ENCODE measurements around the gene SLCO3A1.

SLCO3A1 gene

GRCh38 chr15:92109191-92109873 lies 255.8 kb downstream of the SLCO3A1 start:
- no peak for DNase-seq (ENCODE audit: low spot score)
- no peak overlapping the region for H3K27ac ChIP-seq
- TF ChIP-seq CTCF (conservative IDR thresholded peaks at IDR 0.05; ENCODE audit: low read depth), result no peak
- ChIA-PET POLR2A (ENCODE audit: low non-redundant PET) (no interaction called here), CTCF (interaction anchor here (0.7 kb wide), 1 partner anchor 1382 kb away, joined by 4 read pairs; no protein-coding TSS in a partner anchor)

- POLR2A ChIA-PET (ENCODE audit: low non-redundant PET), result no interaction called here
- no peak overlapping the region for H3K27ac ChIP-seq
- CTCF ChIA-PET, result no interaction called here
- no peak for TF ChIP-seq CTCF (conservative IDR thresholded peaks at IDR 0.05; ENCODE audit: low read depth)
- DNase-seq (ENCODE audit: low spot score), result no peak
These were observed 257.8 kb downstream of the SLCO3A1 start for GRCh38 chr15:92111291-92111690.

GRCh38 chr15:92111751-92112150 lies 258.2 kb downstream of the SLCO3A1 start:
- ChIA-PET POLR2A (ENCODE audit: low non-redundant PET) (no interaction called here), CTCF (no interaction called here)
- no peak for DNase-seq (ENCODE audit: low spot score)
- H3K27ac ChIP-seq, result no peak overlapping the region
- TF ChIP-seq CTCF (conservative IDR thresholded peaks at IDR 0.05; ENCODE audit: low read depth), result no peak

GRCh38 chr15:92112180-92112579 lies 258.7 kb downstream of the SLCO3A1 start:
- CTCF ChIA-PET, result no interaction called here
- no peak overlapping the region for H3K27ac ChIP-seq
- DNase-seq (ENCODE audit: low spot score), result no peak
- TF ChIP-seq CTCF (conservative IDR thresholded peaks at IDR 0.05; ENCODE audit: low read depth), result no peak
- POLR2A ChIA-PET (ENCODE audit: low non-redundant PET), result no interaction called here

- ChIA-PET CTCF (no interaction called here), POLR2A (ENCODE audit: low non-redundant PET) (no interaction called here)
- DNase-seq (ENCODE audit: low spot score), result no peak
These were observed 259.2 kb downstream of the SLCO3A1 start for GRCh38 chr15:92112711-92113110.

GRCh38 chr15:92113832-92114231 lies 260.3 kb downstream of the SLCO3A1 start:
- ChIA-PET CTCF (no interaction called here), POLR2A (ENCODE audit: low non-redundant PET) (no interaction called here)
- no peak overlapping the region for H3K27ac ChIP-seq
- no peak for DNase-seq (ENCODE audit: low spot score)
- no peak for TF ChIP-seq CTCF (conservative IDR thresholded peaks at IDR 0.05; ENCODE audit: low read depth)

More at GRCh38 chr15:92112711-92113110, 259.2 kb downstream of the SLCO3A1 start:
- no peak for TF ChIP-seq CTCF (conservative IDR thresholded peaks at IDR 0.05; ENCODE audit: low read depth)
- no peak overlapping the region for H3K27ac ChIP-seq
